ENCODE data around the gene ZNF544. TPM values are rescaled to one million over a fixed set of nuclear protein-coding genes. Genes with fewer than 3 reads are reported as not detected.

ZNF544 gene
- total RNA-seq, 1 experiment from 2014 or later: 63.8 TPM

DNA sequence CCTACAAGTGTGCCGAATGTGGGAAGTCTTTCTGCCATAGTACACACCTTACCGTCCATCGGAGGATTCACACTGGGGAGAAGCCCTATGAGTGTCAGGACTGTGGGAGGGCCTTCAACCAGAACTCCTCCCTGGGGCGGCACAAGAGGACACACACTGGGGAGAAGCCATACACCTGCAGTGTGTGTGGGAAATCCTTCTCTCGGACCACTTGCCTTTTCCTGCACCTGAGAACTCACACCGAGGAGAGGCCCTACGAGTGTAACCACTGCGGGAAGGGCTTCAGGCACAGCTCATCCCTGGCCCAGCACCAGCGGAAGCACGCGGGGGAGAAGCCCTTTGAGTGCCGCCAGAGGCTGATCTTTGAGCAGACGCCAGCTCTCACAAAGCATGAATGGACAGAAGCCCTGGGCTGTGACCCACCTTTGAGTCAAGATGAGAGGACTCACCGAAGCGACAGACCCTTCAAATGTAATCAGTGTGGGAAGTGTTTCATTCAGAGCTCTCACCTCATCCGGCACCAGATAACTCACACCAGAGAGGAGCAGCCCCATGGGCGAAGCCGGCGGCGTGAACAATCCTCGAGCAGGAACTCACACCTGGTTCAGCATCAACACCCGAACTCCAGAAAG is 66.1 kb downstream of the ZNF544 start:
- TF ChIP-seq ZBTB43 (CRISPR knock-in tag; IDR thresholded peaks at IDR 0.05) (no peak), RELA (CRISPR knock-in tag; IDR thresholded peaks at IDR 0.05; ENCODE audit: borderline replicate concordance) (no peak), NFYB (CRISPR knock-in tag; conservative IDR thresholded peaks at IDR 0.05; ENCODE audit: low read depth) (no peak), CBFB (CRISPR knock-in tag; IDR thresholded peaks at IDR 0.05; ENCODE audit: low read depth) (no peak), IRF2 (CRISPR knock-in tag; IDR thresholded peaks at IDR 0.05; ENCODE audit: borderline replicate concordance, low read depth) (no peak), NFE2L1 (CRISPR knock-in tag; IDR thresholded peaks at IDR 0.05) (no peak), NR2C2 (CRISPR knock-in tag; IDR thresholded peaks at IDR 0.05) (no peak), ATF6 (CRISPR knock-in tag; IDR thresholded peaks at IDR 0.05) (no peak), ZNF219 (CRISPR knock-in tag; IDR thresholded peaks at IDR 0.05; ENCODE audit: borderline replicate concordance) (no peak), MAX (CRISPR knock-in tag; IDR thresholded peaks at IDR 0.05) (no peak), ZBTB21 (CRISPR knock-in tag; IDR thresholded peaks at IDR 0.05; ENCODE audit: borderline replicate concordance) (no peak)
- TF ChIP-seq, protein P1, sequence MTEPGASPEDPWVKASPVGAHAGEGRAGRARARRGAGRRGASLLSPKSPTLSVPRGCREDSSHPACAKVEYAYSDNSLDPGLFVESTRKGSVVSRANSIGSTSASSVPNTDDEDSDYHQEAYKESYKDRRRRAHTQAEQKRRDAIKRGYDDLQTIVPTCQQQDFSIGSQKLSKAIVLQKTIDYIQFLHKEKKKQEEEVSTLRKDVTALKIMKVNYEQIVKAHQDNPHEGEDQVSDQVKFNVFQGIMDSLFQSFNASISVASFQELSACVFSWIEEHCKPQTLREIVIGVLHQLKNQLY (CRISPR knock-in tag; IDR thresholded peaks at IDR 0.05): no peak
- TF ChIP-seq, protein P2, sequence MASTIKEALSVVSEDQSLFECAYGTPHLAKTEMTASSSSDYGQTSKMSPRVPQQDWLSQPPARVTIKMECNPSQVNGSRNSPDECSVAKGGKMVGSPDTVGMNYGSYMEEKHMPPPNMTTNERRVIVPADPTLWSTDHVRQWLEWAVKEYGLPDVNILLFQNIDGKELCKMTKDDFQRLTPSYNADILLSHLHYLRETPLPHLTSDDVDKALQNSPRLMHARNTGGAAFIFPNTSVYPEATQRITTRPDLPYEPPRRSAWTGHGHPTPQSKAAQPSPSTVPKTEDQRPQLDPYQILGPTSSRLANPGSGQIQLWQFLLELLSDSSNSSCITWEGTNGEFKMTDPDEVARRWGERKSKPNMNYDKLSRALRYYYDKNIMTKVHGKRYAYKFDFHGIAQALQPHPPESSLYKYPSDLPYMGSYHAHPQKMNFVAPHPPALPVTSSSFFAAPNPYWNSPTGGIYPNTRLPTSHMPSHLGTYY (CRISPR knock-in tag; IDR thresholded peaks at IDR 0.05): no peak
- H3K4me3 Mint-ChIP-seq: no peak overlapping the region
- H3K27me3 Mint-ChIP-seq (ENCODE audit: low read depth): no peaks in the 10 kb centered on the region
- peaks cover 79% of the 10 kb centered on the region for H3K36me3 Mint-ChIP-seq
- POLR2A ChIA-PET: no interaction called here
- H3K9me3 Mint-ChIP-seq: no peaks in the 10 kb centered on the region
- DNase-seq (ENCODE audit: low spot score) (no peak), ATAC-seq (no peak)
- H3K4me1 Mint-ChIP-seq: no peaks in the 10 kb centered on the region
- CTCF ChIA-PET: no interaction called here
- H3K27ac Mint-ChIP-seq: no peak overlapping the region

DNA sequence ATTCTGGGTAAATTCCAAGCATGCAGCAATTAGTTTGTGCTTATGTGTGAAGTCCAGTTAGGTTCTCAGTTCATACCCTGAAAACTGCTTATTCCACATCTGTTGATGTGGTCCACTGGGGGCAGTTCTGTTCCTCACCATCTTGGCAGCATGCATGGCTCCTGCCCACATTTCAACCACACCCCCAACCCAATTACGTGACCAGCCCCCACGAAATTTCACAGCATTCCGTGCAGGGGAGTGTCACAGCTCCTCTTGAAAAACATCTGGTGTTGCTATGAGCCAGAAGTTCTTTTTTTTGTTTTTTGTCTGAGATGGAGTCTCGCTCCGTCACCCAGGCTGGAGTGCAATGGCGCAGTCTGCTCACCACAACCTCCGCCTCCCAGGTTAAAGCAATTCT is 67.4 kb downstream of the ZNF544 start:
- POLR2A ChIA-PET: no interaction called here
- no peaks in the 10 kb centered on the region for H3K4me1 Mint-ChIP-seq
- H3K27ac Mint-ChIP-seq: no peak overlapping the region
- CTCF ChIA-PET: no interaction called here
- DNase-seq (ENCODE audit: low spot score) (no peak), ATAC-seq (no peak)
- TF ChIP-seq, protein P3, sequence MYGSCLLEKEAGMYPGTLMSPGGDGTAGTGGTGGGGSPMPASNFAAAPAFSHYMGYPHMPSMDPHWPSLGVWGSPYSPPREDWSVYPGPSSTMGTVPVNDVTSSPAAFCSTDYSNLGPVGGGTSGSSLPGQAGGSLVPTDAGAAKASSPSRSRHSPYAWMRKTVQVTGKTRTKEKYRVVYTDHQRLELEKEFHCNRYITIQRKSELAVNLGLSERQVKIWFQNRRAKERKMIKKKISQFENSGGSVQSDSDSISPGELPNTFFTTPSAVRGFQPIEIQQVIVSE (CRISPR knock-in tag; IDR thresholded peaks at IDR 0.05; ENCODE audit: borderline replicate concordance): no peak
- TF ChIP-seq ZNF232 (CRISPR knock-in tag; IDR thresholded peaks at IDR 0.05) (no peak), OVOL2 (CRISPR knock-in tag; IDR thresholded peaks at IDR 0.05; ENCODE audit: borderline replicate concordance) (no peak), ZNF416 (CRISPR knock-in tag; IDR thresholded peaks at IDR 0.05) (no peak), SMAD4 (CRISPR knock-in tag; IDR thresholded peaks at IDR 0.05) (no peak), MYBL2 (CRISPR knock-in tag; IDR thresholded peaks at IDR 0.05) (no peak)
- TF ChIP-seq, protein P4, sequence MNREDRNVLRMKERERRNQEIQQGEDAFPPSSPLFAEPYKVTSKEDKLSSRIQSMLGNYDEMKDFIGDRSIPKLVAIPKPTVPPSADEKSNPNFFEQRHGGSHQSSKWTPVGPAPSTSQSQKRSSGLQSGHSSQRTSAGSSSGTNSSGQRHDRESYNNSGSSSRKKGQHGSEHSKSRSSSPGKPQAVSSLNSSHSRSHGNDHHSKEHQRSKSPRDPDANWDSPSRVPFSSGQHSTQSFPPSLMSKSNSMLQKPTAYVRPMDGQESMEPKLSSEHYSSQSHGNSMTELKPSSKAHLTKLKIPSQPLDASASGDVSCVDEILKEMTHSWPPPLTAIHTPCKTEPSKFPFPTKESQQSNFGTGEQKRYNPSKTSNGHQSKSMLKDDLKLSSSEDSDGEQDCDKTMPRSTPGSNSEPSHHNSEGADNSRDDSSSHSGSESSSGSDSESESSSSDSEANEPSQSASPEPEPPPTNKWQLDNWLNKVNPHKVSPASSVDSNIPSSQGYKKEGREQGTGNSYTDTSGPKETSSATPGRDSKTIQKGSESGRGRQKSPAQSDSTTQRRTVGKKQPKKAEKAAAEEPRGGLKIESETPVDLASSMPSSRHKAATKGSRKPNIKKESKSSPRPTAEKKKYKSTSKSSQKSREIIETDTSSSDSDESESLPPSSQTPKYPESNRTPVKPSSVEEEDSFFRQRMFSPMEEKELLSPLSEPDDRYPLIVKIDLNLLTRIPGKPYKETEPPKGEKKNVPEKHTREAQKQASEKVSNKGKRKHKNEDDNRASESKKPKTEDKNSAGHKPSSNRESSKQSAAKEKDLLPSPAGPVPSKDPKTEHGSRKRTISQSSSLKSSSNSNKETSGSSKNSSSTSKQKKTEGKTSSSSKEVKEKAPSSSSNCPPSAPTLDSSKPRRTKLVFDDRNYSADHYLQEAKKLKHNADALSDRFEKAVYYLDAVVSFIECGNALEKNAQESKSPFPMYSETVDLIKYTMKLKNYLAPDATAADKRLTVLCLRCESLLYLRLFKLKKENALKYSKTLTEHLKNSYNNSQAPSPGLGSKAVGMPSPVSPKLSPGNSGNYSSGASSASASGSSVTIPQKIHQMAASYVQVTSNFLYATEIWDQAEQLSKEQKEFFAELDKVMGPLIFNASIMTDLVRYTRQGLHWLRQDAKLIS (CRISPR knock-in tag; IDR thresholded peaks at IDR 0.05; ENCODE audit: borderline replicate concordance): no peak
- TF ChIP-seq, protein P2 (CRISPR knock-in tag; IDR thresholded peaks at IDR 0.05): no peak
- no peaks in the 10 kb centered on the region for H3K9me3 Mint-ChIP-seq
- peaks cover 82% of the 10 kb centered on the region for H3K36me3 Mint-ChIP-seq
- H3K4me3 Mint-ChIP-seq: no peak overlapping the region
- H3K27me3 Mint-ChIP-seq (ENCODE audit: low read depth): no peaks in the 10 kb centered on the region

Data from WTC11 (cell line).